CD4-positive, CD25-positive, alpha-beta regulatory T cell (primary cell): ENCODE results near the gene C1orf116. TPM values are rescaled to one million over a fixed set of nuclear protein-coding genes. Genes with fewer than 3 reads are reported as not detected.

Experiments used
- ATAC-seq, 2 donors: fragments of 150-1000 bp; cut with Tn5 transposase; one replicate each; pipeline ENCODE4 v1.10.0; 2021; ENCODE audit warnings: low read depth in 2 of 2, moderate number of reproducible peaks in 2 of 2, moderate library complexity in 1 of 2
- DNase-seq, 3 donors: peaks; one replicate each; pipeline versions ENCODE4 v3.0.0 to v3.0.0-alpha.2; 2012 to 2022; ENCODE audit warnings: mixed read lengths in 1 of 3
- H3K27ac ChIP-seq: one replicate; pipeline ENCODE4 v1.7.0; 2013; ENCODE audit warnings: mild to moderate bottlenecking, low read length; ENCODE audit not compliant: insufficient read depth, poor library complexity, severe bottlenecking
- H3K27me3 ChIP-seq: one replicate; pipeline ENCODE4 v1.7.0; 2013; ENCODE audit warnings: low read length; ENCODE audit not compliant: control insufficient read depth, insufficient read depth
- H3K36me3 ChIP-seq: one replicate; pipeline ENCODE4 v1.7.0; 2013; ENCODE audit warnings: mild to moderate bottlenecking, low read length, moderate library complexity; ENCODE audit not compliant: control insufficient read depth, insufficient read depth
- H3K4me1 ChIP-seq: 2 replicates; pipeline ENCODE4 v1.7.0; 2013; ENCODE audit warnings: mild to moderate bottlenecking, low read length; ENCODE audit not compliant: insufficient read depth, control insufficient read depth, poor library complexity, severe bottlenecking
- H3K4me3 ChIP-seq: one replicate; pipeline ENCODE4 v1.7.0; 2013; ENCODE audit warnings: low read depth, mild to moderate bottlenecking, low read length, moderate library complexity
- H3K9me3 ChIP-seq, 2 experiments: 1 replicate in 1 of 2; 2 replicates in 1 of 2; pipeline ENCODE4 v1.7.0; 2013; ENCODE audit warnings: low read length in 2 of 2, mild to moderate bottlenecking in 1 of 2, moderate library complexity in 1 of 2; ENCODE audit not compliant: control insufficient read depth in 2 of 2
- H3K27ac Mint-ChIP-seq, 3 donors: one replicate each; pipeline ENCODE4 v1.8.0; 2020 to 2022; ENCODE audit warnings: mild to moderate bottlenecking in 3 of 3, mixed read lengths in 3 of 3, moderate library complexity in 2 of 3
- H3K27me3 Mint-ChIP-seq: one replicate; pipeline ENCODE4 v1.8.0; 2022; ENCODE audit warnings: mild to moderate bottlenecking, mixed read lengths
- H3K36me3 Mint-ChIP-seq: one replicate; pipeline ENCODE4 v1.8.0; 2020; ENCODE audit warnings: mixed read lengths
- H3K4me1 Mint-ChIP-seq, 4 donors: one replicate each; pipeline ENCODE4 v1.8.0; 2020 to 2022; ENCODE audit warnings: mixed read lengths in 4 of 4, mild to moderate bottlenecking in 1 of 4
- H3K4me3 Mint-ChIP-seq, 4 donors: one replicate each; pipeline ENCODE4 v1.8.0; 2020 to 2022; ENCODE audit warnings: mild to moderate bottlenecking in 4 of 4, mixed read lengths in 4 of 4, moderate library complexity in 3 of 4
- H3K9me3 Mint-ChIP-seq, 7 donors: one replicate each; pipeline ENCODE4 v1.8.0; 2020 to 2022; ENCODE audit warnings: mixed read lengths in 7 of 7, mild to moderate bottlenecking in 3 of 7, moderate library complexity in 2 of 7
- polyA plus RNA-seq, 4 donors: library from polyadenylated mRNA; unstranded; fragments of 300-500 nt; fragmentation: Illumina TruSeq; gene quantifications; one replicate each; pipeline ENCODE4 v1.2.3, GENCODE V29; 2021
- total RNA-seq: library from RNA; stranded (reverse); gene quantifications from one replicate; pipeline ENCODE4 v1.2.3, GENCODE V29; 2022

The C1orf116 gene
- total and polyA plus RNA-seq, 5 donors from 2014 or later, result 0.32 TPM; not detected in 4

DNA sequence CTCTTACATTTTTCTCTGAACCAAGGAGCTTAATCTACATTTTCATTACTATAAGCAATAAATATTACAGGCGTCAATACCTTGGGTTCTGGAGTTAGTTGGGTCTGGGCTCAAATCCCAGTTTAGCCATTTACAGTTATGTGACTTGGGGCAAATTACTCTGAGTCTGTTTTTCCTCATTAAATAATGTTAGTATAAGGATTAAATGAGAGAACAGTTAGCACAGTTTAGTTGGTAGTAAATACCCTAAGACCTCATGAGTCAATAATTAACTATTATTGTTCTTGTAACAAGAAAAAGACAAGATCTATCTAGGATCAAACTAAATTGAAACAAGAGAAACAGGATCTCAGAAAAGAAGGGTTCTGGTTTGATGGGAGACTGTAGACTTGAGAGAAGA lies 4.6 kb downstream of the C1orf116 start:
- H3K9me3 Mint-ChIP-seq, result peaks cover 0 to 1% (median 0%) of the 10 kb centered on the region in 7 donors
- no peaks in the 10 kb centered on the region for H3K9me3 ChIP-seq
- no peaks in the 10 kb centered on the region for H3K36me3 ChIP-seq
- no peaks in the 10 kb centered on the region for H3K36me3 Mint-ChIP-seq
- no peaks in the 10 kb centered on the region for H3K4me1 ChIP-seq
- no peaks in the 10 kb centered on the region for H3K4me1 Mint-ChIP-seq
- no peak overlapping the region for H3K27ac ChIP-seq
- H3K27me3 ChIP-seq, result peaks cover 29% of the 10 kb centered on the region
- no peak for ATAC-seq
- H3K27me3 Mint-ChIP-seq, result peaks cover 70% of the 10 kb centered on the region
- no peak for DNase-seq
- no peak overlapping the region for H3K27ac Mint-ChIP-seq
- H3K4me3 ChIP-seq, result no peak overlapping the region
- no peak overlapping the region for H3K4me3 Mint-ChIP-seq

DNA sequence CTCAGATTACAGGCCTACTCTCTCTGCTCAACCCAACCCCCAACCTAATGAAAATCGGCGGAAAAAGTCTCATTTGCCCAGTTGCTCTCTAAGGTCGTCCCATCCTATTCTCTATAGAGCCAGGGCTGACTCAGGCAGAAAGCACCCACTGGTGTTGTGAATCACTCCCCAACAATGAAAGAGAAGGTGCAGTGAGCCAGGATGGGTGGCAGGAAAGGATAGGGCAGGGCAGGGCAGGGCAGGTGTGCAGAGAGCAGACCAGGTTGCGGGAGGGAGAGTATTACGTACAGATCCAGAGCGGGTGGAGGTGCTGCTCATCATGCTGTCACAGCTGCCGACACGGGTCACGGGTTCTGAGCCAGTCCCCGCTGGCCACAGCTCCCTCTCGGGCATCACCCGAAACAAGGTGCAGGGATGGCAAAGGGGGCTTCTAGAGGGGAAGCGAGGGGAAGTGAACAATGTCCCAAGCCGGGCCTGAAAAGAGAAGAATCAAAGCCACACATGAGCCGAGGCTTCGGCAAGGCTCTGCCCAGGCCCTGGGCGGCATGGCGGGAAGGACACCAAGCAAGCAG lies 5.3 kb downstream of the C1orf116 start:
- Histone ChIP-seq H3K9me3 (no peaks in the 10 kb centered on the region), H3K27ac (no peak overlapping the region), H3K27me3 (peaks cover 29% of the 10 kb centered on the region), H3K36me3 (no peaks in the 10 kb centered on the region), H3K4me1 (no peaks in the 10 kb centered on the region), H3K4me3 (no peak overlapping the region)
- no peak overlapping the region for H3K4me3 Mint-ChIP-seq
- no peaks in the 10 kb centered on the region for H3K4me1 Mint-ChIP-seq
- no peak overlapping the region for H3K27ac Mint-ChIP-seq
- no peaks in the 10 kb centered on the region for H3K36me3 Mint-ChIP-seq
- no peak for ATAC-seq
- peaks cover 0 to under 1% (median 0%) of the 10 kb centered on the region in 7 donors for H3K9me3 Mint-ChIP-seq
- H3K27me3 Mint-ChIP-seq, result peaks cover 64% of the 10 kb centered on the region
- no peak for DNase-seq

DNA sequence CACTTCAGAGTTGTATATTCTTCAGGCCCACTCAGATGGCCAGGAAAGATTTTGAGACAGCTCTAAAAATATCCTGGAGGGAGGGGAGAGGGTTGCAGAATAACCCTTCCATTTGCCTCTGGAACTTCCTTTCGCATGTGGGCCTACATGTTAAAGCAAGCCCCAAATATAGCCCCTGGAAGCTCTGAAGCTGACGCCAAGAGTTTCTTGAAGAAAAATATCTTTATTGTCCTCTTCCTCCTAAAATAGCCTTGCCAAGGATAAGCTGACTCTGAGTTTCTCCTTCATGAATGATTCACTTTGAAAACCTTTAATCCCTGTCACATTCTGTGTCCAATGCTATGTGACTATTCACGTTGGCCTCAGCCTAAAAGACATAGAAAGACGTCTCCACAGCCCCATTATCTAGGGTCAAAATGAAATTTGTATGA lies 6.4 kb downstream of the C1orf116 start:
- H3K36me3 Mint-ChIP-seq, result no peaks in the 10 kb centered on the region
- no peak overlapping the region for H3K4me3 ChIP-seq
- DNase-seq (no peak), ATAC-seq (no peak)
- peaks cover 52% of the 10 kb centered on the region for H3K27me3 Mint-ChIP-seq
- no peaks in the 10 kb centered on the region for H3K4me1 ChIP-seq
- H3K9me3 Mint-ChIP-seq, result no peaks in the 10 kb centered on the region
- H3K27ac Mint-ChIP-seq, result no peak overlapping the region
- H3K36me3 ChIP-seq, result no peaks in the 10 kb centered on the region
- no peaks in the 10 kb centered on the region for H3K9me3 ChIP-seq
- no peaks in the 10 kb centered on the region for H3K4me1 Mint-ChIP-seq
- H3K27ac ChIP-seq, result no peak overlapping the region
- H3K4me3 Mint-ChIP-seq, result no peak overlapping the region
- peaks cover 27% of the 10 kb centered on the region for H3K27me3 ChIP-seq

DNA sequence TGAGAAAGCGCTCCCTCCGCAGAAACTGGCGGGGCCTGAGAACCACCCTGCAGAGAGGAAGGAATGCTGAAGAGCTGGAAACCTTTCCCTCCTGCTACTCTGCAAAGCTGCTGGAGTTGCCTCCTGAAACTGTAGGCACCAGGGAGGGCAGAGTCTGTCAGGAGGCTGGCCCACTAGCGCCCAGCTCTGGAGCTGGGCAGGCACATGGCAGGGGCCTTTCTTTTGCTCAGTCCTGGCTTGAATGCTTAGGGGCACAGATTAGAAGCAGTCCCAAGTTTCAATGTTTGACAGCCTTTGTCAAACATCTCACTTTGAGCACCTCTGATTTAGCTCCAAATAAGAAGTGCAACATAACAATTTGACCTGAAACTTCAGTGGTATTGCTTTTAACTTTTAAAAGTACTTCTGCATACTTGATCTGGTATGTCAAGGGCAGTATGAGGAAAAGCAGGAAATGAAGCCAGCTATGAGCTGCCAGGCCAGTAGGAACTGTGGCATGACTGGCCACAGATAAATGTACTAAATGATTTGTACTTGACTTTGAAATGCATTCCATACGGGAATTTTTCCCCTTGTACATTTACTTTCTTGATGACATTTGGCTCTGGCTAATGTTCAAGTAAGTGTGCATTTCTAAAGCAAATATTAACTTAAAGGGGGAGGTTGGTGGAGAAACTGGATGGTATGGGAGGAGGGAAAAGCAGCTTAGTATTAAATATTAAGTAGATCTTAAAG lies 7.2 kb downstream of the C1orf116 start:
- H3K27me3 ChIP-seq, result peaks cover 24% of the 10 kb centered on the region
- peaks cover 54% of the 10 kb centered on the region for H3K27me3 Mint-ChIP-seq

DNA sequence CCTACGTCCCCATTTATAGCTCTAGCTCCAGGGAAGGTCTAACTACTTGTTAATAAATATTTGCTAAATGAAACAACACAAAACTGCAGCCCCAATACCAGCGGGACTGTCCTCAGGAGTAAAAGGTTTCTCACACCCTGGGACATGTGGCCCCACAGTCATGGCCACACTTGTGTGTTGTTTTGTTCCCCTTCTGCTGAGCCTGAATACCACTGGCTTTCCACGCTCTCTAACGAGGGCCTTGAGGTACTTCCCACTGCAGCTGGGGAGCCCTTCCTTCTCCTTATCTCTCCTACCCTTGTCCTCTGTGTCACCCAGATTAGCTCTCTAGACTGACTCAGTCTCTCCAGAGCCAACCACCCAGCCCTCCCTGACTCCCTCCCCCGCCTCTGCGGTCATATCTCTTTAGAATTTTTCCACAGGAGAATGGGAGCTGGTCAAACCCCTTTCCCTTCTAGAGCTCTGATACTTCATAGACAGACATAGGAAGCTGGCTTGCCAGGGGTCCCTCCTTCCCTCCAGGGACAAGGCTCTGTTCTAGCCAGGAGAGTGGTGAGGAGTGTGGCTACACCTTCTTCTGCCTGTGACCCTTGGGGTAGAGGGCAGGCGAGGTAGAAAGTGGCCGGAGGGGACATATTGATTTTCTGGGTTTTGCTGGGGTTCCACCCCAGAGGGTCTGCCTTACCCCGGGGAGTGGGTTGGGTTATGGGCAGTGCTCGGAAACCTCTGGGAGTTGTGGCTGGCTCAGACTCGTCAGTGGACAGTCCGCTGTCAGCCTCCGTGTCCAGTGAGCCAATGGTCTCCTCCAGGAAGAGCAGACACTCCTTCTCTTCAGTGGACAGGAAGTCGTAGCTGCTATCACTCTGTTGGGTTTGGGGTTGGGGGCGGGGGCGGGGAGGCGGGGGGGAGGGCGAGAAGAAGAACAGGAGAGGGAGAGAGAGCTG lies 8.1 kb downstream of the C1orf116 start:
- no peak for DNase-seq
- H3K27me3 ChIP-seq, result peaks cover 23% of the 10 kb centered on the region
- no peak overlapping the region for H3K27ac Mint-ChIP-seq
- no peak overlapping the region for H3K4me3 ChIP-seq
- H3K27ac ChIP-seq, result no peak overlapping the region
- H3K4me1 ChIP-seq, result no peaks in the 10 kb centered on the region
- peaks cover 50% of the 10 kb centered on the region for H3K27me3 Mint-ChIP-seq
- H3K36me3 ChIP-seq, result no peaks in the 10 kb centered on the region
- no peaks in the 10 kb centered on the region for H3K4me1 Mint-ChIP-seq
- H3K4me3 Mint-ChIP-seq, result no peak overlapping the region
- H3K9me3 Mint-ChIP-seq, result no peaks in the 10 kb centered on the region
- ATAC-seq, result no peak
- no peaks in the 10 kb centered on the region for H3K36me3 Mint-ChIP-seq
- no peaks in the 10 kb centered on the region for H3K9me3 ChIP-seq

More for the DNA sequence above, 7.2 kb downstream of the C1orf116 start:
- no peaks in the 10 kb centered on the region for H3K9me3 ChIP-seq
- no peaks in the 10 kb centered on the region for H3K4me1 ChIP-seq
- Mint-ChIP-seq H3K36me3 (no peaks in the 10 kb centered on the region), H3K4me1 (no peaks in the 10 kb centered on the region), H3K27ac (no peak overlapping the region), H3K4me3 (no peak overlapping the region), H3K9me3 (no peaks in the 10 kb centered on the region)
- ATAC-seq, result no peak
- H3K4me3 ChIP-seq, result no peak overlapping the region
- no peak for DNase-seq
- no peak overlapping the region for H3K27ac ChIP-seq
- no peaks in the 10 kb centered on the region for H3K36me3 ChIP-seq

DNA sequence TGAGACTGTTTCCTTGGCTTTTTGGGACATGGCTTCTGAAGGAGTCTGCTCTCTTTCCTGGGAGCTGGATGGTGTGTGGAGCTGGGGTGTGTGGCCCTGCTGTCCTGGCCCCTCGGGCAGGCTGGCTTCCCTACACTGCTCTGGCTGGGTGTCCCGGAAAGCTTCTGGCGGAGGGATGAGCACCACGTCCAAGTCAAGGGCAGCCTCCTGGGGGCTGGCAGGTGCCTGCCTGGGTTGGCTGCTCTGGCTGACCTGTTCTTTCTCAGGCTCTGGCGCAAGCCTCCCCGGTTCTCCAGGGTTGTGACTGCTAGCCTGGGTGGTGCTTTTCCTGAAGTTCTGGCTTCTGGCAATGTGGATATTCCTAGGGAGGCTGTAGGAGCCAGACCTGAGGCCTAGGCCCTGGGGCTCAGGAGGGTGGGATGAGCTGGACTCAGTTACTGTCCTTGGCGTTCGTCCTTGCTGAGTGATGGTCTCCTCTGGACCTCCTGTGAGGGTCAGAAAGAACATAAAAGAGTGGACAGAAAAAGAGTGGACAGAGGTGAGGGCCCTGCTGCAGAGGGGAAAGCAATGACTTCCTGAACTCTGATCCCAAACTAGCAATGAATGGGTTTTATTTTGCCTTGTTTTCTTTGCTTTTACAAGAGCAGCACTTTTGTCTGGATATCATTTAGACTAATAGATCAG lies 9.4 kb downstream of the C1orf116 start:
- no peak for DNase-seq
- no peaks in the 10 kb centered on the region for H3K9me3 ChIP-seq
- Mint-ChIP-seq H3K27me3 (peaks cover 43% of the 10 kb centered on the region), H3K9me3 (peaks cover 0 to 3% (median 0%) of the 10 kb centered on the region in 7 donors), H3K4me3 (no peak overlapping the region), H3K27ac (no peak overlapping the region), H3K36me3 (no peaks in the 10 kb centered on the region), H3K4me1 (no peaks in the 10 kb centered on the region)
- H3K4me3 ChIP-seq, result no peak overlapping the region
- no peak for ATAC-seq
- no peaks in the 10 kb centered on the region for H3K4me1 ChIP-seq
- H3K27me3 ChIP-seq, result peaks cover 17% of the 10 kb centered on the region
- H3K36me3 ChIP-seq, result no peaks in the 10 kb centered on the region
- H3K27ac ChIP-seq, result no peak overlapping the region

DNA sequence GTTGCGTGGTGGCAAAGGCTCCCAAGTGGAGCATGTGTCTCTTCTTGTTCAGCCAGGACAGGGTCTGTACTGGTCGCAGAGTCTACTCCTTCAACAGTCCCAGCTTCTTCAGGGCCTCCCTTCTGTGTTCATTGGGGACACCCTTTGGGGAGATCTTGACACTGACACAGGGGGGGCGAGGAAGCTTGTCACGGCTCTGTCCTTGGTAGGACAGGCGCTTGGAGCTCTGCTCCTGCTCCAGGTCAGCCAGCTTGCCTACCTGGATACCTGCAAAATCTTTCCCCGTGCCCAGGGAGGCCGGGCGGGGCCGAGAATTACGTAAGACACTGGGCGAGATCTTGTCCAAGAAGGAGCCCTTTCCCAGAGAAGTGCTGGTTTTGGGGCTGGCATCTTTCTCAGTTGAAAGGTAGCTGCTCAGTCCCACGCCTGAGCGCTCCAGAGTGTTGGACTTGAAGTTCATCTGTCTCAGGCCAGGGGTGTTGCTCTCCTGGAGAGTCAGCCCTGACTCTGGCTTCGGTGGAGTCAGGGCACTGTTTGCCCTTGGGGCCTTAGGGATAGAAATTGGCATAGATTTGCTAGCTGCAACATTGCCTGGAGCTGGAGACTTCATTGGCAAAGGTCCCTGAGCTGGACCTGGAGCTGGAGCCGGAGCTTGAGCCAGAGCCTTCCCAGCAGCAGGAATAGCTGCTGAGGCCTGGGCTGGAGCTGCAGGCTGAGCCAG lies 10.5 kb downstream of the C1orf116 start:
- Mint-ChIP-seq H3K36me3 (no peaks in the 10 kb centered on the region), H3K4me3 (no peak overlapping the region), H3K9me3 (peaks cover 0 to 3% (median 0%) of the 10 kb centered on the region in 7 donors), H3K27me3 (peaks cover 45% of the 10 kb centered on the region), H3K27ac (no peak overlapping the region), H3K4me1 (no peaks in the 10 kb centered on the region)
- Histone ChIP-seq H3K4me3 (no peak overlapping the region), H3K27me3 (peaks cover 13% of the 10 kb centered on the region), H3K4me1 (no peaks in the 10 kb centered on the region), H3K36me3 (no peaks in the 10 kb centered on the region), H3K9me3 (no peaks in the 10 kb centered on the region), H3K27ac (no peak overlapping the region)
- ATAC-seq (no peak), DNase-seq (no peak)
